ENCODE data around the gene SLC35G2.
"Not testable (repeated sequence)": the region's sequence is repeated elsewhere in the genome, so short reads cannot be mapped to it uniquely, and the experiment has no call there.

SLC35G2 gene

GRCh38 chr3:136891934-136892855 is 73.3 kb downstream of the SLC35G2 start:
- DNase-seq, result no peak

GRCh38 chr3:136893848-136894443 is 75.0 kb downstream of the SLC35G2 start:
- no peak for DNase-seq

- DNase-seq, result not testable (repeated sequence)
Observed at GRCh38 chr3:136897171-136897570, 78.2 kb downstream of the SLC35G2 start.

GRCh38 chr3:136898549-136898948 is 79.6 kb downstream of the SLC35G2 start:
- no peak for DNase-seq

- DNase-seq, result no peak
Observed at GRCh38 chr3:136898954-136899353, 80.0 kb downstream of the SLC35G2 start.

- no peak for DNase-seq
Observed at GRCh38 chr3:136899622-136900158, 80.8 kb downstream of the SLC35G2 start.

- DNase-seq, result not testable (repeated sequence)
Observed at GRCh38 chr3:136900694-136901093, 81.8 kb downstream of the SLC35G2 start.

GRCh38 chr3:136901391-136901790 is 82.5 kb downstream of the SLC35G2 start:
- no peak for DNase-seq

- not testable (repeated sequence) for DNase-seq
Observed at GRCh38 chr3:136902530-136902929, 83.6 kb downstream of the SLC35G2 start.

GRCh38 chr3:136903899-136904298 is 85.0 kb downstream of the SLC35G2 start:
- no peak for DNase-seq

GRCh38 chr3:136904746-136905145 is 85.8 kb downstream of the SLC35G2 start:
- DNase-seq, result no peak

Measured in activated CD8-positive, alpha-beta memory T cell treated with anti-CD3 and anti-CD28 coated beads for 24 hours (primary cell).